ENCODE data around the gene CASKIN1. TPM values are rescaled to one million over a fixed set of nuclear protein-coding genes. Genes with fewer than 3 reads are reported as not detected.

Gene CASKIN1
- total RNA-seq, 1 experiment from 2014 or later = 6.6 TPM

GRCh38 chr16:2154533-2155090 lies 41.8 kb downstream of the CASKIN1 start:
- Histone ChIP-seq H3K4me3 (ENCODE audit: low read depth, low read length) (peak overlapping the region; percentile 92), H3K27me3 (replicated peaks; ENCODE audit: control insufficient read depth, insufficient read depth, low read length) (no peaks in the 10 kb centered on the region), H3K4me1 (peaks cover 53% of the 10 kb centered on the region), H3K36me3 (ENCODE audit: control insufficient read depth, insufficient read depth, low read length) (peaks cover 8% of the 10 kb centered on the region), H3K9me3 (no peaks in the 10 kb centered on the region)
- TSS peak; percentile 93 for BruUV-seq (replicated peaks)
- H3K27ac Mint-ChIP-seq (ENCODE audit: unreplicated experiment) = peak overlapping the region; percentile 96
- no peak for DNase-seq
- H3K36me3 Mint-ChIP-seq (ENCODE audit: insufficient read depth, unreplicated experiment) = peaks cover 58% of the 10 kb centered on the region
- H3K27me3 Mint-ChIP-seq (ENCODE audit: insufficient read depth, unreplicated experiment) = peaks cover 3% of the 10 kb centered on the region
- intact Hi-C loops (cut with micrococcal nuclease; ENCODE audit: unreplicated experiment) = no loop called here
- ChIA-PET POLR2A (interaction anchor here (0.5 to 1.9 kb wide), 16 partner anchors 8 to 372 kb away, joined by 3 to 20 read pairs (median 10); partner anchors contain the start of genes ECI1, FAHD1, HAGH and NTHL1), CTCF (interaction anchor here (0.9 to 1.2 kb wide), 5 partner anchors 14 to 448 kb away, joined by 3 to 10 read pairs (median 3); partner anchors contain the start of gene MAPK8IP3)
- no peak for TF ChIP-seq CTCF (IDR thresholded peaks at IDR 0.05; ENCODE audit: insufficient read depth in 1 of 2, low read depth in 1 of 2, low read length in 1 of 2, severe bottlenecking in 1 of 2, unreplicated experiment in 1 of 2)
- peaks cover 30% of the 10 kb centered on the region for H3K4me1 Mint-ChIP-seq (ENCODE audit: low read depth, unreplicated experiment)
- peak overlapping the region; percentile 80 for H3K4me3 Mint-ChIP-seq (ENCODE audit: unreplicated experiment)
- no peaks in the 10 kb centered on the region for H3K9me3 Mint-ChIP-seq (ENCODE audit: unreplicated experiment)

- Mint-ChIP-seq H3K4me1 (ENCODE audit: low read depth, unreplicated experiment) (peaks cover 35% of the 10 kb centered on the region), H3K27me3 (ENCODE audit: insufficient read depth, unreplicated experiment) (peaks cover 3% of the 10 kb centered on the region), H3K27ac (ENCODE audit: unreplicated experiment) (peak overlapping the region; percentile 96), H3K4me3 (ENCODE audit: unreplicated experiment) (peak overlapping the region; percentile 80), H3K9me3 (ENCODE audit: unreplicated experiment) (no peaks in the 10 kb centered on the region), H3K36me3 (ENCODE audit: insufficient read depth, unreplicated experiment) (peaks cover 63% of the 10 kb centered on the region)
- TF ChIP-seq CTCF (IDR thresholded peaks at IDR 0.05; ENCODE audit: insufficient read depth in 1 of 2, low read depth in 1 of 2, low read length in 1 of 2, severe bottlenecking in 1 of 2, unreplicated experiment in 1 of 2) = no peak
- no peak for DNase-seq
- CTCF ChIA-PET = interaction anchor here (0.6 kb wide), 1 partner anchor 322 kb away, joined by 4 read pairs; no protein-coding TSS in a partner anchor
- Histone ChIP-seq H3K4me1 (peaks cover 53% of the 10 kb centered on the region), H3K36me3 (ENCODE audit: control insufficient read depth, insufficient read depth, low read length) (peaks cover 8% of the 10 kb centered on the region), H3K4me3 (ENCODE audit: low read depth, low read length) (peak overlapping the region; percentile 92), H3K9me3 (no peaks in the 10 kb centered on the region), H3K27me3 (replicated peaks; ENCODE audit: control insufficient read depth, insufficient read depth, low read length) (no peaks in the 10 kb centered on the region)
- intact Hi-C loops (cut with micrococcal nuclease; ENCODE audit: unreplicated experiment) = no loop called here
- POLR2A ChIA-PET = no interaction called here
- BruUV-seq (replicated peaks) = no TSS peak
These were observed 43.5 kb downstream of the CASKIN1 start for GRCh38 chr16:2152695-2153506.

- Mint-ChIP-seq H3K4me1 (ENCODE audit: low read depth, unreplicated experiment) (peaks cover 20% of the 10 kb centered on the region), H3K4me3 (ENCODE audit: unreplicated experiment) (peak overlapping the region; percentile 35), H3K36me3 (ENCODE audit: insufficient read depth, unreplicated experiment) (peaks cover 63% of the 10 kb centered on the region), H3K9me3 (ENCODE audit: unreplicated experiment) (no peaks in the 10 kb centered on the region), H3K27me3 (ENCODE audit: insufficient read depth, unreplicated experiment) (peaks cover 3% of the 10 kb centered on the region), H3K27ac (ENCODE audit: unreplicated experiment) (peak overlapping the region; percentile 36)
- no peaks in the 10 kb centered on the region for H3K27me3 ChIP-seq (replicated peaks; ENCODE audit: control insufficient read depth, insufficient read depth, low read length)
- intact Hi-C loops (cut with micrococcal nuclease; ENCODE audit: unreplicated experiment) = no loop called here
- POLR2A ChIA-PET = no interaction called here
- peaks cover 40% of the 10 kb centered on the region for H3K4me1 ChIP-seq
- no peaks in the 10 kb centered on the region for H3K9me3 ChIP-seq
- H3K36me3 ChIP-seq (ENCODE audit: control insufficient read depth, insufficient read depth, low read length) = peaks cover 8% of the 10 kb centered on the region
- CTCF ChIA-PET = interaction anchor here (0.9 to 1.2 kb wide), 3 partner anchors 11 to 100 kb away, joined by 3 to 4 read pairs (median 4); partner anchors contain the start of gene ECI1
- no peak for DNase-seq
- BruUV-seq (replicated peaks) = no TSS peak
- no peak for TF ChIP-seq CTCF (IDR thresholded peaks at IDR 0.05; ENCODE audit: insufficient read depth in 1 of 2, low read depth in 1 of 2, low read length in 1 of 2, severe bottlenecking in 1 of 2, unreplicated experiment in 1 of 2)
- no peak overlapping the region for H3K4me3 ChIP-seq (ENCODE audit: low read depth, low read length)
These were observed 45.0 kb downstream of the CASKIN1 start for GRCh38 chr16:2151188-2152091.

All from Caco-2 (cell line).